GM20431 (cell line): ENCODE data around the gene FOXP1.

Experiments used
- in situ Hi-C: fragments of 300-500 bp; cut with MseI, MboI; formaldehyde crosslinking; loops from one replicate; pipeline ENCODE4 v1.15.0; 2020; ENCODE audit warnings: low sequenced_read_pairs; ENCODE audit not compliant: unreplicated experiment

FOXP1 gene

DNA sequence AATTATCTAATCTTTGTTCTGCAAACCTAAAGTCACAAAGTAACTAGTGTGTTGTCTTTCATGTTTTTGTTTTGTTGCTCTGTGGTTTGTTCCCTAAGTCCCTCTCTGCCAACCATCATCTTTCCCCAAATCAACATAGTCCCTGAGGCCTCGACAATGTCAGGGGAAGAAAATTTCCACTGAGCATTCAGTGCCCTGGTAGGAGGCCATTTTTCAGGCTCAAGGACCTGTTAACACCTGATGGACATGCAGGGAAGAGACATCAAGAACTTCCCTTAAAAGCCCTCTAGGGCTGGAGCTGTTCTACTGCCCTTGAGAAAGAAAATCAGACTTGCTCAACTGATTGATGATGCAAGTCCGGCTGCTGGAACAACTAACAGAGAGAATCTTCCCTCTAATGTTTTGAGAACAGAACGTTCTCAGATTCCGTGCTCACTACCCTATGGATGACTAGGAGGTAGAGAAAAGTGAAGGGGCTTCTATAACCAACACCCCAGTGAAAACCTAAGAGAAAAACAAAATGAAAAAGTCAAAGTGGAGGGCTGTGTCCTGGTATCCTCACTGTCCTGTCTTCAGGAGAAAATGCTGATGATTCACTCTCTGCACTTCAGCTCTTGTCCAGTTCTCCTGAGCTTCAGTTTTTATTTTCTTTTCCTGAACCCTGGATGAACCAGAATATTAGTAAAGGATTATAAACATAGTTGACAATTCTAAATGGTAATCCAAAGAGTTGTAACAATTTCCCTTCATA, 373.1 kb downstream of the FOXP1 start:
- in situ Hi-C loops, result no loop called here

- in situ Hi-C loops, result no loop called here
Measured at GRCh38 chr3:71208211-71209095, 375.1 kb downstream of the FOXP1 start.

DNA sequence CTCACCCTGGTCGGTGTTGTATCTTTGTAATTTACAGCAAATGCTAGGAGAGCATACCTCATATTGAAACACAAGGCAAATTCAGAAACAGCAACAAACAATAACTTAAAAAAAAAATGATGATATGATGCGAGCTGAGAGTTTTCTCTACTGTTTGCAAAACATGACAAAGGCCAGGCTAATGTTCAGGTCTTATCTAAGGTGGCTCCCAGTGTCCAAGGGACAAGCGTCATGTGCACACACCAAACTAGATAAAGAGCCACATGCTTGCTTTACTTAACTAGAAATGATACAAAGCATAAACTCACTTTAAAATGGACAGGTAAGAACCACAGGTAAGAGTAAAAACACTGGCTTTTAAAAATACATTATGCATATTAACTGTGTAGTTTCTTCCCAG, 375.9 kb downstream of the FOXP1 start:
- in situ Hi-C loops, result no loop called here

DNA sequence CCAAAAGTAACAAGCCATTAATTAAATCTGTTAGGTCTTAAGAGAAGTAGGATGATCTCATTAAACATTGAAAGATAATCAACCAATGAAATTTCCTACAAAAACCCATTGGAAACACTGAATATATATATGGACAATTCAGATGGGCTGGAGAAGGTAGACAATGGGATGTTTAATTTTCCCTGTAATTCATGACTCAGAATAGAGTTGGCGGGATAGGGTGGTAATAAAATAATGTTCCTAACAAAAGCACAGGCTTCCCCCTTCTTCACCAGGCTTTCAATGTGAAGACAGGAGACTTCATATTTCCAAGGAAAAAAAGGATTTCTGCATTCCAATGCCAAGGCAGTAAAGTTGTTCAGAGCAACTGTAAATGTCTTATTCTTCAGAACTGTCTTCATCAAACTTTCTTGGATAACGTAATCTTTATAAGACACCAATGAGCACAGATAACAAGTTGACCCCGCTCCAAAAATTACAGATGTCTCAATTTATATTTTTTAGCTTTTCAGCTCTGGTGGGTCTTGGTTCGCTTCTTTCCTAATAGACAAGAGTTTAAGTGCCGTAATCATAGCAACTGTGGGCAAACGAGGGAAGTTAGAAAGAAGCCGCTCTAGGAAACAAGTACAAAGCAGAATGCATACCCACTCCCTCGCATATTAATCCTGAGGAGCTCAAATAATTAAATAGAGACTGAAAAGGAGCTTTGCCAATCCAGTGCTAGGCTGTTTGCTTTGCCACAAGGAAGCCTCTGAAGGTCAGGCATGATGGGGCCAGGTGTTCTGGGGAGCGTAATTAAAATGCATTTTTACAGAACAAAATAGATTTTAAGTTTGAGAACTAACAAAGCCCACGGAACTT, 377.0 kb downstream of the FOXP1 start:
- in situ Hi-C loops, result no loop called here

GRCh38 chr3:71203727-71204488, 379.6 kb downstream of the FOXP1 start:
- in situ Hi-C loops, result no loop called here

DNA sequence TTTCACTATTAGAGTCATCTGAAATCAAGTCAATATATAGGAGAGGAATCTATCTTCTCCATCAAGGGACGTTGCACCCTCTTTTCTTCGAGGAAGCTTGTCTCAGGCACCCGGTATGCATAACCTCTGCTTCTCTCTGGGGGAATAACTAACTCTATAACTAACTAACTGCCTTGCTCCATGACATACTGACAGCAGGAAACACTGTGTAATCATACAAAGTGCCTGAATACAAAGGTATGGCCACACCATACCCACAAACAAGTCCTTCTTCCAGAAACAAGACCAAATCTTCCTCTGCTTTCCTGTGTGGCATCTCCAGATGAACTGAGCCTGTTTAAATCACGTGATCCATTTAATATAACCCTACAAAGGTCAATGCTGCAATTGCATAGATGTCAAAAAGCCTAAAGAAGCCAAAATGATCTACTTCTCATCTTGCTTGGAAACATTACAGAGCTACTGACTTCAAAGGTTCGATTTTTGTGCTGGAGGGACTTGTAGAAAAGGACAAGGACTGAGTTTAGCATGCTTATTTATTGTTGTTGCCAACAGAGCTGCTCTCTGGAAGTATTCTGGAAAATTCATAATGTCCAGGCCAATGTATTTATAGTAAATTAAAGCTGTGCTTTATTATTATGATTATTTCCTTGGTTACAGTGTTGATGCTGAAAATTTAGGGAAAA, 380.5 kb downstream of the FOXP1 start:
- in situ Hi-C loops, result no loop called here

DNA sequence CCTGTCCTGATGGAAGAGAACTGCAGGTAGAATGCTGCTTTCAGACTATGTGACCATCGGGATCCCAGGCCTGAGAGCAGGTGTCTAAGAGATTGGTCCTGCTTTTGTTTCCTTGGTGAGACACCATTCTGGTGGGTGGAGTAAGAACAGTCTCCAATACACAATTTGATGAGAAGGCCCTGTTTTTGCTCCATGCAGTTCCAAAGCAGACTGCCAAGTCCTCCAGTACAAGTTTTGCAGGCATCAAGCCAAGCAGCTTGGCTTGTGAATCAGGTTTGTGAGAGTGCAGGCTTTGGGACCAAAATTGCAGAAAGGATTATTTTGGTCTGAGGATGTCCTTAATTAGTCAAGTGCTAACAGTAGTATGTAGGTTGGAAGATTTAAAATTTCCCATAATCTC, 381.6 kb downstream of the FOXP1 start:
- in situ Hi-C loops, result no loop called here

DNA sequence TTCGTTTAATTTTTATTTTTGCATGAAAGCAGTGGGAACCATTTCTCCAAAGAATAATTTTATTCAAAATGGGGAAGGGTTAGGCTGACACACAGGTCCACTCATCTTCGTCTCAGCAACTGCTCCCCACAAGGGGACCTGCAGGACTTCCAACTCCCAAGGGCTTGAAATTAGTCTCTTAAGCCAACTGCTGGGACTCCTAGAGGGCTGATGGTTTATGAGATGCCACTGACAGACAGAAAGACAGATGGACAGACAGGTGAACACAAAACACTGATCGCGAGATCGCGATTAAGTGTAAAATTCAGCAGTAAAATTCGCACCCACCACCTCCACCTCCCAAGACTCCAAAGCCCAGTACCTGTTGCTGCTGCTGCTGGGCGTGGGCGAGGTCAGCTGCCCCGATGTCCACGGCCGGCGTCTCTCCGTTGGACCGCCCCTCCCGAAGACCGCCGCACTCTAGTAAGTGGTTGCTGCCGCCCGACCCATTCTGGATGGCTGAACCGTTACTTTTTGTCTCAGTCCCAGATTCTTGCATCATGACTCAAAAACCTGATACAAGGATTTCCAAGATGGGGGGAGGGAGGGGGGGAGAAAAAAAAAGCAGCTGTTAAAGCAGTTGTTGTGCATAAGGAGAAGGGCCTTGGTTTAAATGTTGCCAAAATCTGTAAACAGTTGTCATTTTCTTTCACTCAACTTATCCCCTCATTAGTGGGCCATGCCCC, 385.5 kb downstream of the FOXP1 start:
- in situ Hi-C loops, result no loop called here

GRCh38 chr3:71195492-71195891, 388.0 kb downstream of the FOXP1 start:
- in situ Hi-C loops, result no loop called here

DNA sequence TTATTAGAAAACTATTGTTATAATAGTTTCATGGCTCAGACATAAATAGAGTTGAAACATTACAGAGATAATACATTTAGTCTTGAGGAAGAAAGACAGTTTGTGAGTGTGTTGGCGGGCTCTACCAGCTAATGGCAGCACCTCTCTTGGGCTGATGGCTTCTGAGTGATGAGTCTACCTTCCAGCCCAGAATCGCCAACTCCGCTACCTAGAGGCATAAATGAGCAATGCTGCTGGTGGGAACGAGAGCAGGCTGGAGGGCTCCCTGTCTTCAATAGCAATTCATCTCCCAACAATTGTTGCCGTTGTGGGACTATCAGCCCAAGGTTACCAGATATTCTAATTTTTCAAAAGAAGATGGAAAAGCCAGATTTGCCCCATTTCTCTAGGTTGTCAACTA, 388.7 kb downstream of the FOXP1 start:
- in situ Hi-C loops, result no loop called here

- in situ Hi-C loops, result no loop called here
Measured at GRCh38 chr3:71191031-71191482, 392.5 kb downstream of the FOXP1 start.

DNA sequence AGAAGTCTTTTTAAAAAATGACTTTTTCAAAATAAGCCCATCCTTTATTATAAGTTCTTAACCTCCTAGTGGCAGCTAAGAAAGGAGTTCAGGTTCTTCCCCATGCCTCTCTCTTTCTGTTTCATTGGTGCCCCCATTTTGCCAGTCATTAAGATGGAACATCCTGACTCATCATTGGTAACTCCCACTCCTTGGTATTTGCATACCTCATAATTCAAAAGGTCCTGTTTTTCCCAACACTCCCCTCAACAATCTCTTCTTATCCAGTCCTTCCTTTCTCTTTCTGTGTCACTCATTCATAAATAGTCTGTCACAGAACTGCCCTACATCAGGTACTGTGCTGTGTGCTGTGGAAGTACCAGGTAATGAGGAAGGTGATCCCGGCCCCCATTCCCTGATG, 394.0 kb downstream of the FOXP1 start:
- in situ Hi-C loops, result no loop called here

DNA sequence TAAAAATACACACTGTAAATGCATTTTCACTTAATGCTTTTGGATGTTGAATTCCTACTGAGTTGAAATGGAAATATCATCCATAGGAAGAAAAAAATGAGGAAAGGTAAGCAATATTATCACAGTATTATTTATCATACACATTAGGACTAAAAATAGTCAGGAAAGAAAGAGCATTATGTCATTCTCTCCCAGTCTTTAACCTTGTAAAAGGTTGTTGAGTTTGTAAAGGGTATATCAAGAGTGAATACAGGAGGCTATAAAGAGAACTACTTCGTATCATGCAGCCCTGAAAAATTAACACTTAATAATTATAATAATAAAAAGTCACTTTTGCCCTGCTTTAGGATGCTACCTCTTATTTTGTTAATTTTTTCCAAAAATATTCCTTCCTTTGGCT, 395.8 kb downstream of the FOXP1 start:
- in situ Hi-C loops, result no loop called here

GRCh38 chr3:71186801-71187200, 396.7 kb downstream of the FOXP1 start:
- in situ Hi-C loops, result no loop called here

GRCh38 chr3:71185733-71186455, 397.6 kb downstream of the FOXP1 start:
- in situ Hi-C loops, result no loop called here

DNA sequence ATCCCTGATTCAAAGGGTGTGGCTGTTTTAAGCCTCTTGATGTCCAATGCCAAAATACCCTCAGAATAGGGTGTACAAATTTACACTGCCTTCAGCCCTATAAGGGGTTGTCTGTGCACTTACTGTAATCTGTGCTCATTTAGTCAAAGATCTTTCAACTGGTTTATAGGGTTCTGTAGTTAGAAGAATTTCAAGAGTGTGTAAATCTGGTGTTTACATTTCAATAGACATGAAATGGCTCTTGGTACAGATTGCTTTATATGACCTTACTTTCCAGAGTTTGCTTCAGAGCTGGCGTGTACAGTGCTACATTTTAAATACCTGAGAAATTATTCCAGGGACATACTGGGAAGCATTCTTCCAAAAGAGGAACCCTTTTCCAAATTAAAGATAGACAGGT, 399.3 kb downstream of the FOXP1 start:
- in situ Hi-C loops, result no loop called here

DNA sequence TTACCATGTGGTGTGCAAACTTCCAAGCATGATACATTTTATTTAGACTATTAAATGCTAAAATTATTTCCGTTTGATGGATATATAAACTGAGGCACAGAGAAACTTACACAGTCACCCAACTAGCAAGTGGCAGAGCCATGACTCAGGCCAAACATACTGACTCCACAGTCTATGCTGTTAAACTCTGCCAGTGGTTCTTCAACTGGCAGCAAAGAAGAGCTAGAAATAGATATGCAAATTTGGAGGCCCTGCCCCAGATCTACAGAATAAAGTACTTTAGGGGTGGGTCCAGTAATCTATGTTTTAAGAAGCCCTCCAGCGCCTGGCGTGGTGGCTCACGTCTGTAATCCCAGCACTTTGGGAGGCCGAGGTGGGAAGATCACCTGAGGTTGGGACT, 400.0 kb downstream of the FOXP1 start:
- in situ Hi-C loops, result no loop called here

DNA sequence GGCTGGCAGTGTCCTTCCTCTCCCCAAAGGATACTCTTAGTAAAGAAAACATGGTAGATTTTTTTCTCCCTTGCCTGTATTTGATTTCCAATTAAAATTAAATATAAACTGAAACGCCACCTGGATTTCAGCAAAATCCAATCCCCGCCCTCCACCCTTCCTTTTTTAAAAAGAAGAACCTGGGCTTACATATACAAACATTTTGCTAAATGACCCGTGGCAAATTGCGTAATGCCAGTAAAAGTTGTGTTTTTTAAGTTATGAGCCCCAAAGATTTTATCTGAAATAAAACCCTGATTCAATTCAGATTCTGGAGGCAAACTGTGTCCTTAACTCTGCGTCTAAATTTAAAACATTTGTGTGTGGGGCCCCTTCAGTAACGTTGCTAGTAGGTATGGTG, 403.0 kb downstream of the FOXP1 start:
- in situ Hi-C loops, result no loop called here
